HUDEP-2 (cell line): Measurements from ENCODE around the gene LGMN.
"Not testable (repeated sequence)": the region's sequence is repeated elsewhere in the genome, so short reads cannot be mapped to it uniquely, and the experiment has no call there.

Source experiments
- DNase-seq, 76 experiments: peaks; one replicate each; lab custom pipeline; 2025; ENCODE audit not compliant: unreplicated experiment in 76 of 76; lab: John Stamatoyannopoulos, UW

The LGMN gene

DNA sequence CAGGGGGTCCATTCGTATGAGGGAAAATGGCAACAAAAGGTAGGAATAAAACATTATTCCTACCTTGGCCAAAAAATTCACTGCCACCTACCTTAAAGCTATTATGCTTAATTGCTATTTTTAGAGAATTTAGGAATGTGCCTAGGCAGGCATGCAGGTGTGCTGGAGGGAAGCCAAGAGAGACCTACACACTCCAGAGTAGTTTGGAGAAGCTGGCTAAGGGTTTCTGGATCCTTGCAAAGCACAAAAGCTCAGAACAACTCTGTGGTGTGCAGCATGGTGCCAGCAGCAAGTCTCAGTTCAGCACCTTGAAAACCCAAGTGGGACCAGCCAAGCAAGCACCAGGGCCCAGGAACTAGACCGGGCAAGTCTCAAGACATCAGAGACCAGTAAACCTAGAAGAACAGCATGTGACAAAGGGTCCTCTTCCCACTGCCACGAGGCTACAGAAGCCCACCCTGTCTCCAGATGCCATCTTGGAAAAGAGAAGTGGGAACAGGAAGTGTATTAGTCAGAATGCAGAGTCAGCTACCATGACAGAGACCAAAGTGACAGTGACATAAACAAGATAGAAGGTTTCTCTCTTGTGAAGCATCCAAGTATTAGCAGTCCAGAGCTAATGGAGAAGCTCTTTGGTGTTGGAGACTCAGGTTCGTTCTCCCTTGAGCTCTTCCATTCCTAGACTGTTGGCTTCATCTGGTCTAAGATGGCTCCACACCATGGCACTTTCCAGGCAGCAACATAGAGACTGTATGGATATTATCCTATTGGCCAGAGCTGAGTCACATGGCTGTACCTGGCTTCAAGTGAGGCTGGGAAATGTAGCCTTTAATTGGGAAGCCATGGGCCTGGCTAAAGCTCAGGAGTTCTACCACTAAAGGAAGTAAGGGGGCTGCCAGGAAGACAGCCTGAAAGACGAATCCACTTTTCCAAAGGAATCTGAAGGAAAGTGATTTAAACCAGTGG is 15.5 kb upstream of the LGMN start:
- DNase-seq: not testable (repeated sequence)

DNA sequence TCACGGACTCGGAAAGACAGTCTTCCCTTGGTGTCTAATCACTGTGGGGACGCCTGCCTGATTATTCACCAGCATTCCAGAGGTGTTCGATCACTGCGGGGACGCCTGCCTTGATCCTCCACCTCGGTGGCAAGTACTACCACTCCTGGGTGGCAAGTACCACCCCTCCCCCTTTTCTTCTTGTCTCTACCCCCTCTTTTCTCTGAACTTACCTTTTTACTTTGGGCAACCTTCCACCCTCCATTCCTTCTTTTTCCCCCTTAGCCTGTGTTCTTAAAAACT is 12.0 kb upstream of the LGMN start:
- DNase-seq: no peak

- DNase-seq: no peak
Measured at GRCh38 chr14:92759679-92760523, 11.5 kb upstream of the LGMN start.

DNA sequence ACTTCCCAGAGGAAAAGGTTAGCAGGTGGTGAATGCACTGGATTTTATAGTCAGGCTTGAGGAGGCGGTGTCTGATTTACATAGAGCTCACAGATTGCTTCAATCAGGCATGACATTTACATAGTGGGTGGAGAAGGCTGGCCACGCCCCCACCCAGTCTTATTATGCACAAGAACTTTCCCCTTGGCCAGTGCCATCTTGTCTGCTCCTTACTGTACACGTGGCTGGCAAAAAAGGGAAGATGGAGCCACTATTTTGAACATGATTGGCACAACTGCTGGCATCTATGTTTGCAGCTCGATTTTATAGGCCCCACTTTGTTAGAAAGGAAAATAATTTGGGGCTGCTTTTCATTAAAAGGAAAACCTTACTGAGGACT is 10.9 kb upstream of the LGMN start:
- DNase-seq: peak in 5 of 76 experiments; percentile 5 to 29 (median 12)

- DNase-seq: no peak
Measured at GRCh38 chr14:92756446-92756845, 8.0 kb upstream of the LGMN start.

- DNase-seq: peak in 6 of 76 experiments; percentile 8 to 31 (median 26)
Measured at GRCh38 chr14:92755495-92755894, 7.1 kb upstream of the LGMN start.

DNA sequence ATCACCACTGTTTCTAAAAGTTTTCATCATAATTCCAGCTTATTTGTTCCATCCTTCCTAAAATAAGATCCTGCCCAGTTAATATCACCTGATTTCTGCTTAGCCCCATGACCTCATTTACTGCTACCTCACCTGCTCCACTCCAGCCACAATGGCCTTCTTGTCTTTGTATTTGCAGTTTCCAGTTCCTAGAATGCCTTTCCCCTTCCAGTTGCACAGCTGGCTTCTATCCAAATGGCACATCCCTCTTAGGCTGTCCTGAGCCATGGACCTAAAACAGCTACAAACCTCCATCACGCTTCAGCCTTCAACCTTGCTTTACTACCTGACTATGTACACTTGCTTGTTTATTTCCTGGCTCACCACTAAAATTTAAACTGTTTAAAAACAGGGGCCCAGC is 6.5 kb upstream of the LGMN start:
- DNase-seq: no peak

GRCh38 chr14:92753250-92753649 is 4.8 kb upstream of the LGMN start:
- no peak for DNase-seq

GRCh38 chr14:92751819-92752218 is 3.4 kb upstream of the LGMN start:
- no peak for DNase-seq

GRCh38 chr14:92750994-92751400 is 2.6 kb upstream of the LGMN start:
- DNase-seq: no peak

- not testable (repeated sequence) for DNase-seq
Measured at GRCh38 chr14:92750222-92750728, 1.8 kb upstream of the LGMN start.

DNA sequence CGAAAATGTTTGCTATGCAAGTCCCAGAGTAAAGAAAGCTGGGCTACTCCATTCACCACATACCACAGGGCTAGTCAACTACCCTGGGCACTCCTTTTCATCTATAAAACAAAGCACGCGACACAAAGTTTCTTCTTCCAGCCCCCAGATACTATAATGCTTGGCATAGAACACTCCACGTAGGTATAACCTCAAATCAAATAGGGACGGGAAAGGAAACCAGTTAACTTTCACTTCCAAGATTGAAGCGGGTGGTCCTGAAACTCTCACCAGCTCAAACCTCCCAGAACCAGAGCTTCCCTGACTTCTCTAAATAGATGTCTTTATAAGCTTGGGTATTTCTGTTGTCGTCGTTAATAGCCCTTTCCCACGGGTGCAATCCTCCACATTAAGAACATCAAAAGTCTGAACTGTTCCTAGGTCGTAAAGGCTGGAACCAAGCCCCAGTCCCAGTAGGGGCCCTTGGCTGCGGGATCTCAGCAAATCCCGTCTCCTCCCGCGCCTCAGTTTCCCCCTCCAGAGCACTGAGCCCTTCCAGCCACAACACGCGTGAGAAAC is 647 bp downstream of the LGMN start:
- no peak for DNase-seq

DNA sequence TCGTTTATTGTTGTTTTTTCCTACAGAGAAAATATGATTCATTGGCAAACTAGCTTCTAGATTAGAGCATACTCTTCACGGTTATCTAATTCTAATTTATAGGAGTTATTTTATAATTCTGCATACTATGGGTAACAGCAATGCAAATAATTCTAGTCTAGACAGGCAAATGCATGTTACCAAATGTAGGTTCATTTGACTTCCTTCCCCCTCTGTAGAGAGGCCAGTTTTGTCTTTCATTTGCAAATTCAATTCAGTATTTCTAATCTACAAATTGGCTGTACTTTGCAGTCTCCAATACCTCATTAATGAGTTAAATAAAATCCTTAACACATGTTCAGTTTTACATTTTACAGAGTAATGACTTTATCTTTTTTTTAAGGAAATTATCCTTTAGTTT is 4.2 kb downstream of the LGMN start:
- DNase-seq: no peak

GRCh38 chr14:92740440-92740839 is 8.0 kb downstream of the LGMN start:
- DNase-seq: no peak

- no peak for DNase-seq
Measured at GRCh38 chr14:92737619-92738188, 10.7 kb downstream of the LGMN start.

- DNase-seq: peak in 7 of 76 experiments; percentile 1 to 27 (median 12)
Measured at GRCh38 chr14:92737206-92737605, 11.2 kb downstream of the LGMN start.

DNA sequence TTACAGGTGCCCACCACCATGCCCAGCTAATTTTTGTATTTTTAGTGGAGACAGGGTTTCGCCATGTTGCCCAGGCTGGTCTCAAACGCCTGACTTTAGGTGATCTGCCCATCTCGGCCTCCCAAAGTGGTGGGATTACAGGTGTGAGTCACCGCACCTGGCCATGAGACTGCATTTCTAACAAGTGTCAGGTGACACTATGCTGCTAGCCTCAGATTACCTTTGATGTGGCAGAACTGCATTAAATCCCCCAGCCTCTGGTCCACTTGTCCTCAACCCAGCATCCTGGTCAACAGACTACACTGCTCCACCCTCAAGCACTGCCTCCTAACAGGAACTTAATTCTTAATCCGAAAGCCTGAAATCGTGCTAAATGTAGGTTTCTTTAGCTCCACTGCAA is 13.1 kb downstream of the LGMN start:
- no peak for DNase-seq

DNA sequence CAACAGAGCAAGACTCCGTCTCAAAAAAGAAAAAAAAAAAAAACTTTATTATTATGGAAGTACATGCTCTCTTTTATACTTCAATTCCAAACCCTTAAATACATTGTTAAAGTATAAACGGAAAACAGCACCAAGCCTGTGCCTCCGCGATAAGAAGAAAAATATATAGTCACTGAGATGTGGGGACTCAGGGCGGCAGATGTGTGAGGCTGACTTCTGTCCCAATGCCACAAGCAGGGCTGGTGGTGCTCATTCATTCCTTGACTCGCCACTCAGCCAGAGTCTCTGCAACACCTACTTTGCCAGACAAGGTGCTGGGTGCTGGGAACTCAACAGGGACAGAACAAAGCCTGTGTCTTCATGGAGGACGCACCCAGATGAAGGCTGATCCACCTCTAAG is 13.8 kb downstream of the LGMN start:
- peak in 10 of 76 experiments; percentile 8 to 28 (median 19) for DNase-seq

DNA sequence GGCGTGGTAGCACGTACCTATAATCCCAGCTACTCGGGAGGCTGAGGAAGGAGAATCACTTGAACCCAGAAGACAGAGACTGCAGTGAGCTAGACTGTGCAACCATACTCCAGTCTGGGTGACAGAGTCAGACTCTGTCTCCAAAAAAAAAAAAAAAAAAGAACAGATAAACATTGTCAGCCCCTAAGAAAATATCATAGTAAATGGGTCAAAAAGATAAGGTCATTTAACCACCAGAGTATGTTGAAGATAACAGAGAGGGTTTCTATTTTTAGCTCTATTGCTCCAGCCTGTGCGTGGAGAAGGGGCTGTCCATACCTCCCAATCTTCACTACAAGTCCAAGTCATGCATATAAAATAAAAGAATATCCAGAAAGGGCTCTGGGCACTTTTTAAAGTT is 15.4 kb downstream of the LGMN start:
- DNase-seq: peak in 18 of 76 experiments; percentile 2 to 67 (median 28)

DNA sequence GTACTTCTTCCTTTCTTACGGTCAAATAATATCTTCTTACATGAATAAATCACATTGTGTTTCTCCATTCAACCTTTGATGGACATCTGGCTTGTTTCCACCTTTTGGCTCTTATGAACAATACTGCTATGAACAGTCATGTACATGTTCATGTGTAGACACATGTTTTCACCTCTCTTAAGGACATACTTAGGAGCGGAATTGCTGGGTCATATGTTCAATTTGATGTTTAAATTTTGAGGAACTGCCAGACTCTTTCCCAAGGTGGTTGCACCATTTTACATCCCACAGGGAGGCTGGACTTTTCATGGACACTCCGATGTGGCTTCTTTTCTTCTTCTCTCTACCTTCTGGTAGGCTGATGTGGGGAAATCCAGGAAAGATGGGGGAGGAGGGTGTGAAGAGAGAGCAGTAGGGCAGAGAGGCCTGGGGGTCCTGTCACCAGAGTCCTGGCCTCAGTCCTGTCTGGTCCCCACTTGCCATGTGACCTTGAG is 16.8 kb downstream of the LGMN start:
- no peak for DNase-seq
